GM10847 (cell line): ENCODE measurements around the gene GGPS1.

ENCODE experiments used
- POLR2A ChIP-seq: IDR thresholded peaks from 2 replicates; pipeline ENCODE4 v1.6.1; 2011; ENCODE audit not compliant: insufficient read length; ENCODE audit errors: extremely low read depth

GGPS1 gene

GRCh38 chr1:235325854-235326253, 2.5 kb upstream of the GGPS1 start:
- TF ChIP-seq POLR2A = no peak

GRCh38 chr1:235326719-235327558, 1.4 kb upstream of the GGPS1 start:
- no peak for TF ChIP-seq POLR2A

GRCh38 chr1:235327559-235328270, 655 bp upstream of the GGPS1 start, which contains the start of gene ARID4B:
TSS of gene ARID4B (minus strand) at chr1:235328179. CDS start at chr1:235326919, 1,260 bp downstream.
- peak; percentile 59 for TF ChIP-seq POLR2A

- TF ChIP-seq POLR2A = no peak
These were observed 951 bp downstream of the GGPS1 start for GRCh38 chr1:235329139-235329902.

GRCh38 chr1:235330918-235331285, 2.5 kb downstream of the GGPS1 start:
- no peak for TF ChIP-seq POLR2A

GRCh38 chr1:235331401-235331800, 3.0 kb downstream of the GGPS1 start:
- no peak for TF ChIP-seq POLR2A

GRCh38 chr1:235336903-235337302, 8.5 kb downstream of the GGPS1 start:
- TF ChIP-seq POLR2A = no peak

- no peak for TF ChIP-seq POLR2A
These were observed 11.4 kb downstream of the GGPS1 start for GRCh38 chr1:235339746-235340145.

GRCh38 chr1:235341334-235341733, 13.0 kb downstream of the GGPS1 start:
- no peak for TF ChIP-seq POLR2A

- TF ChIP-seq POLR2A = no peak
These were observed 13.7 kb downstream of the GGPS1 start for GRCh38 chr1:235342039-235342438.

- TF ChIP-seq POLR2A = no peak
These were observed 14.1 kb downstream of the GGPS1 start for GRCh38 chr1:235342471-235342870.

GRCh38 chr1:235343726-235344125, 15.4 kb downstream of the GGPS1 start:
- TF ChIP-seq POLR2A = no peak

GRCh38 chr1:235351441-235351840, 23.1 kb downstream of the GGPS1 start:
- no peak for TF ChIP-seq POLR2A

- no peak for TF ChIP-seq POLR2A
These were observed 23.5 kb downstream of the GGPS1 start for GRCh38 chr1:235351898-235352297.
